SW 1271 (cell line): Measurements from ENCODE around the gene WNT10A.

Experiments used
- DNase-seq, 2 experiments: peaks; one replicate each; lab custom pipeline; 2025; lab: John Stamatoyannopoulos, UW

WNT10A gene

GRCh38 chr2:218857371-218858137 is 23.1 kb upstream of the WNT10A start:
- DNase-seq, result no peak

- DNase-seq, result no peak
Measured at GRCh38 chr2:218858138-218858445, 22.6 kb upstream of the WNT10A start.

DNA sequence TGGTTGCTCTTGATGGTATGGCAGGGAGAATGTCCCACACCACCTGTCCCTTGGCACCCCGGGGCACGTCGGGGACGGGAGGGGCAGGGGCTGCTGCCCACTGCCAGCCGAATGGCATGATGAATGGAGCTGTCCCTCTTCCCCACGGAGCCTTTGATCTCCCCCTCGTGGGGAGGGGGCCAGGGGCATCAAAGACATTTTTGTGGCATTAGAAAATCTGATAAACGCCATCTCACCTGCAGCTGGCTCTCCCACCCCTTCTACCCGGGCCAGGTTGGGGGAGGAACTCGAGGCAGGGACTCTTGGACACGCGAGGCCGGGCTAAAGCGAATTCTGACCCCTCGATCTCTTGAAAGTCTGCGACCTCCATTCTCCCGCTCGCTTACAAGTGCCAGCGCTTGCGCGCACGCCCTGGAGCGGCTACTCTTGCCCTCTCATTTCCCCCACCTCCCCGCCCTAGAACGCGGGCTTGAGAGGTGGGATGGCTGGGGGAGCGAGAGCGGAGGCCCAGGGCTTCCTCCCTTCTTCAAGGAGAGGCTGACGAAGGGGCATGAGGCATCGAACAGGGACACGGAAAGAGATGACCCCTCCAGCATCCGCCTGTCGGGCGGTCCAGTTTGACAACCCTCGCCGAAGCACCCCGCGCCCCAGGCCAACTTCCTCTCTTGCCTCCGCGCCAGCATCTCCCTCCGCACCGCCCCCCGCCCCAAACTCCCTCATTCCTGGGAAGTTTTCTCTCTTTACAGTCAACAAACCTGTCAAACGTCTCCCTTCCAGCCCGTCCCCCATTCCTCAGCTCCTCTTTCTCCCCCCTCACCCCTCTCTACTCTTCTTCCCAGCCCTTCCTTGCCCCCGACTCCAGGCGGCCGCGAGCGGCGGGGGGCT is 21.7 kb upstream of the WNT10A start:
- no peak for DNase-seq

- no peak for DNase-seq
Measured at GRCh38 chr2:218859556-218859987, 21.1 kb upstream of the WNT10A start, which contains the start of gene WNT6. Gene WNT6 (plus strand): TSS chr2:218859805. CDS start chr2:218860038, 233 bp downstream.

DNA sequence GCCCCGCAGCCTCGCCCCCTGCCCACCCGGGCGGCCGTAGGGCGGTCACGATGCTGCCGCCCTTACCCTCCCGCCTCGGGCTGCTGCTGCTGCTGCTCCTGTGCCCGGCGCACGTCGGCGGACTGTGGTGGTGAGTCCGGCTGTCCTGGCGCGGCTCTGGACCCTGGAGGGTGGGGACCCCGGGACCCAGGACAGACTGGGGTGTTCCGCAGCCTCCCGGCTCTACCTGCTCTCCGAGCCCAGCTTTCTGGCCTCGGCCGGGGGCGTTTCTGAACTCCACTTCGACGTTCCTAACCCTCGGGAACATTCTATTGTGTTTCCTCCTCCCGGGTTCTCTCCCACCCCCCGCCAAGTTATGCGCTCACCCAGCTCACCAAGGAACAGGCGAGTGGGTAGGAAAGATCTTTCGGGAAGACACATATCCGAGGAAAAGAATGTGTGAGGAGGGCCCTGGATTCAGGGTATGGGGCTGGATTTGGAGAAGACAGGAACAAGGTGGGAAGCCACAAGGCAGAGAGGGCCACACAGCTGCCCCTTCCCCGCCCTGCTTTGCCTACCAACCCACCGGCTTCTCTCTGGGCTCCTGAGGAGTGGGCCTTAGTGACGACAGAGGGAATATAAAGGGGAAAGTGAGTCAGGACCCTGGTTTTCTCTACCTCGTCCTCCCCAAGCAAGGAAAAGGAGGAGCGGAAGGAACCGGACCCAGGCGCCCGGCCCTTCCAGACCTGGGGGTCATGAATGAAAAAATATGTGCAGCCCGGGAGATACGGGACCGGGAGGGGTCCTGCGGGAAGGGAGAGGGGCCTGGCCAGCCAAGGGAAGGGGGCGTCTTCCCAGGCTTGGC is 20.4 kb upstream of the WNT10A start:
- no peak for DNase-seq

- DNase-seq, result no peak
Measured at GRCh38 chr2:218860950-218861381, 19.7 kb upstream of the WNT10A start.

GRCh38 chr2:218861645-218862318 is 18.9 kb upstream of the WNT10A start:
- DNase-seq, result no peak

DNA sequence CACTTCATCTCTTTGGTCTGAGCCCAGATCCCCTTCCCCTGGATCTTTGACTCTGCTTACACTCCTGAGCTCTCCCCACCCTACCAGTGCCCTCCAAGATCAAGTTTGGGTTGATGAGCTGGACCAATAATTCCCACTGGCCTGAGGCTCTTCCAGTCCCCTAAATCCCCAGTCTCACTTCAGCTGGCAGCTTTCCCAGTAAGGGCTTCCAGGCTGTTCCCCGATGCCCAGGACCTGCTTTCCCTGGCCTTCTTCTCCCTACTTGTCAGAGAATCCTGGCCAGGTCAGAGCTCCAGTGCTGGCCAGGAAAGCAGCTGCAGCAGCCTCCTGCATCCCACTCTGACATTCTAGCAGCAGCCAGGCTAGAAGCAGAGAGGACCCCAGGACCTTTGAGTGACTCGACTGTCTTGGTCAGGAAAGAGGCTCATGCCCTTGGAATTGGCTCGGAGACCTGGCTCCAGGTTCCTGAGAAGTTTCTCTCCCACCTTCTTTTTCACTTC is 17.6 kb upstream of the WNT10A start:
- DNase-seq, result no peak

DNA sequence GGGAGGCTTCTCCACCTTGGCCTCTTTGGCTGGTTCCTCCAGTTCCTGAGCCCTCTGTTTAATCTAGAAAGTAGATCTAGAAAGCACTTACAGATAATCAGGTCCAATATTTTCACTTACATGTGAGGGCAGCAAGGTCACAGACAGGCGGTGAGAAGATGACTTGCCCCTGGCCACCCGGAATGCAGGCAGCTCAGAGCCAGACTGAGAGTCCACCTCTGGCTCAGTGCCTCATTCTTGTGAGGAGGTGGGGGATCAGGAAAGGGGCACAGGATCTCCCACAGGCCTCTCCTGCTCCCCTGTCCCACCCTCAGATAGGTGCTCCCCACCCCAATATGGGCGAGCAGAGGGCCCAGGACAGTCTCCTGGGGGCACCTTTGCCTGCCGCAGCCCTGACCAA is 15.3 kb upstream of the WNT10A start:
- DNase-seq, result no peak

DNA sequence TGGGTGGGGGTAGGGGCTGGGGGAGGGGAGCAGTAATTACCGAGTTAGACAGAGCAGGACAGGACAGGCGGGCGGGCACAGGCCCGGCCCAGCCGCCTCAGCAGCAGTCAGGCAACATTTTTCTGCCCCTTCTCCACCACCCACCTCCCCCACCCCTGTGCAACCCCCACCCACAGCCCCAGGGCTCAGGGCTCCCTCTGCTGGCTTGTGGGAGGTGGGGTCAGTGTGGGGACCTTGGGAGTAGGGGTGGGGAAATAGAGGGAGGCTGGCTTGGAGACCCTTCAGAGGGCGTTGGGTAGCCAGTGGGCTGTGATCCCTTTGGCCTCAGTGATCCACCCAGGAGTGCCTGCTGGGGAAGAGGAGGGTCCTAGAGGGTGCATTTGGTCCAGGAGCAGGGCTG is 14.7 kb upstream of the WNT10A start:
- no peak for DNase-seq

- no peak for DNase-seq
Measured at GRCh38 chr2:218867900-218868299, 12.8 kb upstream of the WNT10A start.

- no peak for DNase-seq
Measured at GRCh38 chr2:218869064-218869463, 11.6 kb upstream of the WNT10A start.

DNA sequence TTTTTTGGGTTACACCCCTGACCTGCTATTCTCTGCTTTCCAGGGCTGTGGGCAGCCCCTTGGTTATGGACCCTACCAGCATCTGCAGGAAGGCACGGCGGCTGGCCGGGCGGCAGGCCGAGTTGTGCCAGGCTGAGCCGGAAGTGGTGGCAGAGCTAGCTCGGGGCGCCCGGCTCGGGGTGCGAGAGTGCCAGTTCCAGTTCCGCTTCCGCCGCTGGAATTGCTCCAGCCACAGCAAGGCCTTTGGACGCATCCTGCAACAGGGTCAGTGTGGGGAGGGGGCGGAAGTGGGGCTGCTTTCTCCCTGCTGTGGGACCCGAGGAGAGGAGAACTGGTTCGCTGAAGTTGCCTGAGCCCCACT is 9.7 kb upstream of the WNT10A start:
- DNase-seq, result no peak

DNA sequence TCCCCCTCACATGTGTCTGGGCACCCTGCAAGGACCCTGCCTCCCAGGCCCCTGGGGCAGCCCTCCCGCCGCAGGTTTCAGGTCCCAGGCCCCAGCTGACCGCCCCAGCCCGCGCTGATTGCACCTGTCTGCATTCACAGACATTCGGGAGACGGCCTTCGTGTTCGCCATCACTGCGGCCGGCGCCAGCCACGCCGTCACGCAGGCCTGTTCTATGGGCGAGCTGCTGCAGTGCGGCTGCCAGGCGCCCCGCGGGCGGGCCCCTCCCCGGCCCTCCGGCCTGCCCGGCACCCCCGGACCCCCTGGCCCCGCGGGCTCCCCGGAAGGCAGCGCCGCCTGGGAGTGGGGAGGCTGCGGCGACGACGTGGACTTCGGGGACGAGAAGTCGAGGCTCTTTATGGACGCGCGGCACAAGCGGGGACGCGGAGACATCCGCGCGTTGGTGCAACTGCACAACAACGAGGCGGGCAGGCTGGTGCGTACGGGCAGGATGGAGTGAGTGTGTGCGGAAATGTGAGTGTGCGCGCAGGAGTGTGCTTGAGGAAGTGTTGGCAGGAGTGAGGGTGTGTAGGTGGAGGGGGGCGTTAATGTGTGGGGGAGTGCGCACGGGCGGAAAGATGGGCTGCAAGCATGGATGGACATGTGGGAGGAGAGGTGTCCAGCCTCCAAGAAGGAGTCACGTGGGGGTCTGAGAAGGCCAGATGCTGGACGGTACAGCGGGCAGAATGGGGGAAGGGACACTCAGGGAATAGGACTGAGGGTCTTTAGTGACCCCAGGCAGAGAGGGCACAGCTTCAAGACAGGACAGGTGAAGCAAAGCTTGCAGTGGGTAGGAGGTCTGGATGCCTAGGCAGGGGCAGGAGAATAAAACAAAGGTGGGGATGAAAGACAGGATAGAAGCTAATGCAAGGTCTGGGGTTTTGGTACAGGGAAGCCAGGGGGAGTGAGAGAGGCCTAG is 9.0 kb upstream of the WNT10A start:
- DNase-seq, result no peak

DNA sequence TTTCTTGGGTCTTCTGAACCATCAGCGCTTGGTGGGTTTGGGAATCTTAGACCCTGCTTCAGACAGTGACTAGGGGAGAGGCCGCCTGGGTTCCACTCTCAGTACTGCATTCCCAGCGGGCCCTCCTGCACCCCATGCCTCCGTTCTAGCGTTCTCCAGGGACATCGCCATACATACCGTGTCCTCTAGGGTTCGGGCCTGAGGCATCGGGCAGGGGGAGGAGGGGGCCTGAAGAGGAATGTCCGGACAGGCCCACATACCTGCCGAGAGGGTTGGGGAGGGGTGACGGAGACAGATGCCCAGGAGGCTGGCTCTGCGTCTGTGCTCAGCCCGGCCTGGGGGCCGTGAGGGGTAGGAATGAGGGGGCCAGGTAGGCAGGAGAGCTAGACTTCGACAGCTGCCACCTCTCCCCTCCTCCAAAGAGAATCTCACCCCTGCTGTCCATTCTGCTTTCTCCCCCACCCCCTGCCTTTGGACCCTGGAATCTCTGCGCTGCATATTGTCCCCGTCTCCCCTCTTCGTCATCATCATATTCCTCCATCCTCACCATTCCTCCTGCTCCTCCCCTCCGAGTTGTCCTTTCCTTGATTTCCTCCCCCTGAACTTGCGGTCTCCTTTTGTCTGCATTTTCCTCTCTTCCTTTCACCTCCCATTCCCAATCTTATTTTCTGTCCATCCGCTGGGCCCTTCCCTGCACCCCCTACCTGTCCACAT is 7.8 kb upstream of the WNT10A start:
- no peak for DNase-seq

GRCh38 chr2:218873359-218874194 is 7.1 kb upstream of the WNT10A start:
- no peak for DNase-seq

- no peak for DNase-seq
Measured at GRCh38 chr2:218875692-218876246, 4.9 kb upstream of the WNT10A start.

DNA sequence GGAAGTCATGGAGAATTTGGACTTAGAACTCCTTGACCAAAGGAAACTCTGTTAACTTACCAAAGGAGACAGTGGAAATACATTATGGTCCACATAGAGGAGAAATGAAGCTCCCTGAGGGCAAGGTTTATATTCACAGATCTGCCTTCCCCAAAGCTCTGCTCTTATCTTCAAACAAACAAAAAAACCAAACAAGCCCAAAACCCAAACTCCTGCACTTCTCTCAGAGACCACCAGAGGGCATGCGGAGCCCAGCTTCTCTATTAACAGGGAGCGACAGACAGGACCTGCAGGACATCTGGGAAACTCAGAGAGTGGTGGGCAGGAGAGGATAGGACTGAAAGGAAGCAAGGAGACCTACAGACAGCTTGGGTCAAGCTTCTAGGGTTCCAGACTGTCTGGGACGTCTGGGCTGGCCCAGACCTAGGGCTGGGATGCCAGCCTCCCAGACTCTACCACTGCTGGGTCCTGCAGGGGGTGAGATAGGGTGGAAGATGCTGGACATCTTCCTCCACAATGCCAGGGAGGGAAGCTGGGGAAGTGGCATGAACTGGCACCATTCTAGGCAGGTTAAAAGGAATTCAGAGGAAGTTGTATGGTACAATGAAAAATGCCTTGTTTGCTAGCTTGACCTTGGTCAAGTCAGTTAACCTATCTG is 4.0 kb upstream of the WNT10A start:
- peak in 1 of 2 experiments; percentile 62 for DNase-seq
